Measurements from ENCODE around the gene NACC2. TPM values are rescaled to one million over a fixed set of nuclear protein-coding genes. Genes with fewer than 3 reads are reported as not detected.

Gene NACC2
- polyA plus RNA-seq, 1 donor (not counting 4 experiments of a cell fraction or from before 2014, with no cell fraction given): 4.6 TPM

DNA sequence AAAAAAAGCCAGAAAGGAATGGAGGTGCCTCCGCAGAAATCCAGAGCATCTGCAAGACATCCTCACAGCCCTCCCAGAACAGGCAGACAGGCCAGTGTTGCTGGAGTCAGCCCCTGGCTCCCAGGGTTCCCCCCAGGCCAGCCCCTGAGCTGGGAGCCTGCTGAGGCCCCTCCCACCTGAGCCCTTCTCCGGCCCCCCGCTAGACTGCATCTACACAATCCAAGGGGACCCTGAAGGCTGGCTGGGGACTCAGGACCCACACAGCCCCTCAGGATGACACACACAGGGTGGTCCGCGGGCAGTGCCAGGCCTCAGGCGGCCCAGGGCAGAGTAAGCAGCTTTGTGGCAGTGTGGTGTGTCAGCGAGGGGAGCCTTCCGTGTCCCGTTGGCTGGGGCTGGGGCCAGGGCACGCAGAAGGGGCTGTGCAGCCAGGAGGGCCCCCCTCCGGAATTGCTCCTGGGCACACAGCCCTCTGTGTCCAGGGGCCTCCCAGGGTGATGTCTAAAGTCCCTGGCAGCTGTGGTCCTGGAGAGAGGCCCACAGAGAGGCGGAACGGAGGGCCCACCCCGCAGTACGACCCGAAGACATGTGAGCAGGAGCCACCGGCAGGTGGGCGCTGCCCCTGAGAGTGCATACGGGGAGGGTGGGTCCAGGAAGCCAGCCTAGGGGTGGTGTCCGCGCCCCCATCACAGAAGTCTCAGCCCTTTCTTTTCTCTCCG, 20.7 kb upstream of the NACC2 start:
- FAIRE-seq: no peak
- no peak overlapping the region for H3K9ac ChIP-seq (ENCODE audit: control insufficient read depth, extremely low read depth, insufficient read depth, low read length)

GRCh38 chr9:136115206-136115605, 20.1 kb upstream of the NACC2 start:
- H3K4me1 ChIP-seq (ENCODE audit: control insufficient read depth, extremely low read depth, insufficient read depth, low read length): peaks cover 22% of the 10 kb centered on the region
- peaks cover 1 to 7% of the 10 kb centered on the region in 2 experiments for H3K36me3 ChIP-seq (ENCODE audit: control insufficient read depth in 2 of 2, extremely low read depth in 1 of 2, insufficient read depth in 2 of 2, low read length in 2 of 2)
- no peaks in the 10 kb centered on the region for H3K9me1 ChIP-seq (ENCODE audit: control insufficient read depth, extremely low read depth, insufficient read depth, low read length)
- dilution Hi-C loops (cut with MboI; ENCODE audit: extremely low pct_ligation_motif_present, low sequenced_read_pairs): no loop called here
- no peak for FAIRE-seq
- H3K4me2 ChIP-seq (ENCODE audit: control insufficient read depth, extremely low read depth, insufficient read depth, low read depth, low read length): no peak overlapping the region
- no peak for DNase-seq (ENCODE audit: low read depth, low spot score)
- H4K20me1 ChIP-seq (ENCODE audit: control insufficient read depth, extremely low read depth, insufficient read depth, low read length): no peaks in the 10 kb centered on the region
- H3K9me3 ChIP-seq (ENCODE audit: control insufficient read depth, low read depth, low read length): peaks cover 3% of the 10 kb centered on the region
- H3K27ac ChIP-seq (ENCODE audit: control insufficient read depth, insufficient read depth, low read length): no peak overlapping the region
- peaks cover 2% of the 10 kb centered on the region for H3K27me3 ChIP-seq (ENCODE audit: control insufficient read depth, extremely low read depth, insufficient read depth, low read length)
- no peak overlapping the region for H2AFZ ChIP-seq (ENCODE audit: control insufficient read depth, low read length)
- peaks cover 20% of the 10 kb centered on the region for H3K79me2 ChIP-seq (ENCODE audit: control insufficient read depth, insufficient read depth, low read length)
- H3K9ac ChIP-seq (ENCODE audit: control insufficient read depth, extremely low read depth, insufficient read depth, low read length): no peak overlapping the region
- H3K4me3 ChIP-seq (ENCODE audit: control insufficient read depth in 2 of 3, extremely low read depth in 1 of 3, insufficient read depth in 2 of 3, low read depth in 1 of 3, low read length in 3 of 3): no peak overlapping the region
- no peak for TF ChIP-seq EZH2 (IDR thresholded peaks at IDR 0.05; ENCODE audit: low read length)
- TF ChIP-seq, protein P1, sequence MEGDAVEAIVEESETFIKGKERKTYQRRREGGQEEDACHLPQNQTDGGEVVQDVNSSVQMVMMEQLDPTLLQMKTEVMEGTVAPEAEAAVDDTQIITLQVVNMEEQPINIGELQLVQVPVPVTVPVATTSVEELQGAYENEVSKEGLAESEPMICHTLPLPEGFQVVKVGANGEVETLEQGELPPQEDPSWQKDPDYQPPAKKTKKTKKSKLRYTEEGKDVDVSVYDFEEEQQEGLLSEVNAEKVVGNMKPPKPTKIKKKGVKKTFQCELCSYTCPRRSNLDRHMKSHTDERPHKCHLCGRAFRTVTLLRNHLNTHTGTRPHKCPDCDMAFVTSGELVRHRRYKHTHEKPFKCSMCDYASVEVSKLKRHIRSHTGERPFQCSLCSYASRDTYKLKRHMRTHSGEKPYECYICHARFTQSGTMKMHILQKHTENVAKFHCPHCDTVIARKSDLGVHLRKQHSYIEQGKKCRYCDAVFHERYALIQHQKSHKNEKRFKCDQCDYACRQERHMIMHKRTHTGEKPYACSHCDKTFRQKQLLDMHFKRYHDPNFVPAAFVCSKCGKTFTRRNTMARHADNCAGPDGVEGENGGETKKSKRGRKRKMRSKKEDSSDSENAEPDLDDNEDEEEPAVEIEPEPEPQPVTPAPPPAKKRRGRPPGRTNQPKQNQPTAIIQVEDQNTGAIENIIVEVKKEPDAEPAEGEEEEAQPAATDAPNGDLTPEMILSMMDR (optimal IDR thresholded peaks at IDR 0.05 in 1 of 3, IDR thresholded peaks at IDR 0.05 in 1 of 3, conservative IDR thresholded peaks at IDR 0.05 in 1 of 3; ENCODE audit: extremely low read depth in 1 of 3, insufficient read depth in 2 of 3, low read length in 3 of 3): no peak

More for the DNA sequence above, 20.7 kb upstream of the NACC2 start:
- H3K27ac ChIP-seq (ENCODE audit: control insufficient read depth, insufficient read depth, low read length): no peak overlapping the region
- no peak overlapping the region for H3K4me3 ChIP-seq (ENCODE audit: control insufficient read depth in 2 of 3, extremely low read depth in 1 of 3, insufficient read depth in 2 of 3, low read depth in 1 of 3, low read length in 3 of 3)
- H3K9me1 ChIP-seq (ENCODE audit: control insufficient read depth, extremely low read depth, insufficient read depth, low read length): no peaks in the 10 kb centered on the region
- no peaks in the 10 kb centered on the region for H4K20me1 ChIP-seq (ENCODE audit: control insufficient read depth, extremely low read depth, insufficient read depth, low read length)
- no peak overlapping the region for H3K4me2 ChIP-seq (ENCODE audit: control insufficient read depth, extremely low read depth, insufficient read depth, low read depth, low read length)
- H3K79me2 ChIP-seq (ENCODE audit: control insufficient read depth, insufficient read depth, low read length): peaks cover 20% of the 10 kb centered on the region
- H3K27me3 ChIP-seq (ENCODE audit: control insufficient read depth, extremely low read depth, insufficient read depth, low read length): no peaks in the 10 kb centered on the region
- peaks cover 1 to 7% of the 10 kb centered on the region in 2 experiments for H3K36me3 ChIP-seq (ENCODE audit: control insufficient read depth in 2 of 2, extremely low read depth in 1 of 2, insufficient read depth in 2 of 2, low read length in 2 of 2)
- DNase-seq (ENCODE audit: low read depth, low spot score): no peak
- TF ChIP-seq, protein P1 (optimal IDR thresholded peaks at IDR 0.05 in 1 of 3, IDR thresholded peaks at IDR 0.05 in 1 of 3, conservative IDR thresholded peaks at IDR 0.05 in 1 of 3; ENCODE audit: extremely low read depth in 1 of 3, insufficient read depth in 2 of 3, low read length in 3 of 3): no peak
- TF ChIP-seq EZH2 (IDR thresholded peaks at IDR 0.05; ENCODE audit: low read length): no peak
- dilution Hi-C loops (cut with MboI; ENCODE audit: extremely low pct_ligation_motif_present, low sequenced_read_pairs): no loop called here
- no peak overlapping the region for H2AFZ ChIP-seq (ENCODE audit: control insufficient read depth, low read length)
- H3K4me1 ChIP-seq (ENCODE audit: control insufficient read depth, extremely low read depth, insufficient read depth, low read length): peaks cover 24% of the 10 kb centered on the region
- no peaks in the 10 kb centered on the region for H3K9me3 ChIP-seq (ENCODE audit: control insufficient read depth, low read depth, low read length)
